Sigmoid colon (tissue), 4 donors: ENCODE results near the gene FAM3D.

ENCODE experiments used
- EP300 ChIP-seq, 4 donors: sonication (generic); formaldehyde crosslinking; IDR thresholded peaks; one replicate each; pipeline ENCODE4 v1.6.1; 2017; ENCODE audit warnings: antibody characterized with exemption in 4 of 4
- POLR2AphosphoS5 ChIP-seq, 4 donors: sonication (generic); formaldehyde crosslinking; IDR thresholded peaks; one replicate each; pipeline ENCODE4 v1.6.1; 2017; ENCODE audit warnings: antibody characterized with exemption in 4 of 4
- TF ChIP-seq, protein P1 (sequence below), 4 experiments: fragments of 450-650 bp in 3 of 4; fragments of 200-600 bp in 1 of 4; IDR thresholded peaks; one replicate each; pipeline ENCODE4 v1.5.1; 2016 to 2019; ENCODE audit warnings: antibody characterized with exemption in 4 of 4, mild to moderate bottlenecking in 3 of 4, moderate library complexity in 2 of 4

DNA sequence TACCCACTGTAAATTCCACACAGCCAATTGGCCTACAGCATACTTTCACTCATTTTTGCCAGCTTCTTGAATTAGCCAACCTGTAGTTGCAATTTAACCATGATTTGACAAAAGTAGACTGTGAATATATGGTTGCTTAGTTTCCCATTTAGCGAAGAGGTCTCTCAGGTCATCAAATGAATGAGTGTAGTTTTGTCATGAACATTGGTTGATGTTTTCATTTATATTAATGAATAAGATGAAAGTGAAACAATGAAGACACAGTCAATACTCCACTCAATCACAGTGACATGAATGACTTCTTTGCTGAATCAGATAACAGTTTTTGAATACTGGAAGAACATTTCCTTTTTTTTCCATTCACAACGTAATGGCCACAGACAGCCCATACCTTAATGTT, 15.3 kb upstream of the FAM3D start:
- no peak for TF ChIP-seq EP300 (IDR thresholded peaks at IDR 0.05)
- TF ChIP-seq, protein P1, sequence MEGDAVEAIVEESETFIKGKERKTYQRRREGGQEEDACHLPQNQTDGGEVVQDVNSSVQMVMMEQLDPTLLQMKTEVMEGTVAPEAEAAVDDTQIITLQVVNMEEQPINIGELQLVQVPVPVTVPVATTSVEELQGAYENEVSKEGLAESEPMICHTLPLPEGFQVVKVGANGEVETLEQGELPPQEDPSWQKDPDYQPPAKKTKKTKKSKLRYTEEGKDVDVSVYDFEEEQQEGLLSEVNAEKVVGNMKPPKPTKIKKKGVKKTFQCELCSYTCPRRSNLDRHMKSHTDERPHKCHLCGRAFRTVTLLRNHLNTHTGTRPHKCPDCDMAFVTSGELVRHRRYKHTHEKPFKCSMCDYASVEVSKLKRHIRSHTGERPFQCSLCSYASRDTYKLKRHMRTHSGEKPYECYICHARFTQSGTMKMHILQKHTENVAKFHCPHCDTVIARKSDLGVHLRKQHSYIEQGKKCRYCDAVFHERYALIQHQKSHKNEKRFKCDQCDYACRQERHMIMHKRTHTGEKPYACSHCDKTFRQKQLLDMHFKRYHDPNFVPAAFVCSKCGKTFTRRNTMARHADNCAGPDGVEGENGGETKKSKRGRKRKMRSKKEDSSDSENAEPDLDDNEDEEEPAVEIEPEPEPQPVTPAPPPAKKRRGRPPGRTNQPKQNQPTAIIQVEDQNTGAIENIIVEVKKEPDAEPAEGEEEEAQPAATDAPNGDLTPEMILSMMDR (IDR thresholded peaks at IDR 0.05): no peak
- TF ChIP-seq POLR2AphosphoS5 (IDR thresholded peaks at IDR 0.05): no peak
